Epithelial cell of esophagus (primary cell): ENCODE data around the gene FHL2.

Source experiments
- DNase-seq: peaks from one replicate; pipeline ENCODE4 v3.0.0; 2010; ENCODE audit warnings: low read depth
- H3K4me3 ChIP-seq: 2 replicates; pipeline ENCODE4 v1.5.1; 2011; ENCODE audit warnings: mild to moderate bottlenecking, low read length, control low read depth
- CTCF ChIP-seq: IDR thresholded peaks from 2 replicates; pipeline ENCODE4 v1.5.1; 2011; ENCODE audit warnings: low read depth, mild to moderate bottlenecking, low read length, control low read depth, inconsistent platforms; ENCODE audit not compliant: insufficient read depth; ENCODE audit errors: missing control alignments

The FHL2 gene

GRCh38 chr2:105421053-105421452 lies 22.2 kb upstream of the FHL2 start:
- TF ChIP-seq CTCF: no peak

GRCh38 chr2:105418522-105418921 lies 19.7 kb upstream of the FHL2 start:
- H3K4me3 ChIP-seq: no peak overlapping the region
- no peak for DNase-seq
- no peak for TF ChIP-seq CTCF

More at GRCh38 chr2:105421053-105421452, 22.2 kb upstream of the FHL2 start:
- DNase-seq: no peak
- no peak overlapping the region for H3K4me3 ChIP-seq

GRCh38 chr2:105417857-105418436 lies 19.1 kb upstream of the FHL2 start:
- TF ChIP-seq CTCF: no peak
- DNase-seq: no peak

GRCh38 chr2:105416156-105416555 lies 17.3 kb upstream of the FHL2 start:
- H3K4me3 ChIP-seq: no peak overlapping the region
- no peak for DNase-seq
- no peak for TF ChIP-seq CTCF

More at GRCh38 chr2:105417857-105418436, 19.1 kb upstream of the FHL2 start:
- no peak overlapping the region for H3K4me3 ChIP-seq

GRCh38 chr2:105415007-105415406 lies 16.2 kb upstream of the FHL2 start:
- no peak overlapping the region for H3K4me3 ChIP-seq
- DNase-seq: no peak
- TF ChIP-seq CTCF: no peak

GRCh38 chr2:105413206-105413605 lies 14.4 kb upstream of the FHL2 start:
- no peak for TF ChIP-seq CTCF
- DNase-seq: no peak
- no peak overlapping the region for H3K4me3 ChIP-seq

GRCh38 chr2:105412584-105412983 lies 13.7 kb upstream of the FHL2 start:
- DNase-seq: no peak
- no peak for TF ChIP-seq CTCF
- no peak overlapping the region for H3K4me3 ChIP-seq
